Ecto neural progenitor cell (in vitro differentiated cells): ENCODE data around the gene MATN1.
A peak's percentile ranks its signal among the peaks of the same experiment; 100 is the strongest.

Experiments used
- DNase-seq: peaks from one replicate; pipeline ENCODE4 v3.0.0-alpha.2; 2018; ENCODE audit warnings: low spot score

The MATN1 gene

DNA sequence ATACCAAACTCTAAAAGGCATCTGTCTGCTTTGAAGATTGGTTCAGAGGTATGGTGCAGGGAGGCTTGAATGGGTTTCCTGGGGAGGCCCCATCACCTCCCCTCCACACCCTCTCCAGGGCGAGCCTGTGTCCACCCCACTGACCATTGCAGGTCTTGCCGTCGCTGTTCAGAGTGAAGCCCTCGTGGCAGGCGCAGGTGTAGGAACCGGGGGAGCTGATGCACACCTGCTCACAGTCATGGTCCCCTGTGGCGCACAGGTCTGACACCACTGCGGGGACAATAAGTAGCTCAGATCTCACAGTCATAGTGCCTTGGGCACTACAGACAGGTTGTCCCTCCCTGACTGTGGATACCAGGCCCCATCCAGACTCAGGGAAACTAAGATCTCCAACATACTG lies 6.7 kb downstream of the MATN1 start:
- DNase-seq: no peak

GRCh38 chr1:30715886-30716285 lies 7.5 kb downstream of the MATN1 start:
- DNase-seq: no peak

DNA sequence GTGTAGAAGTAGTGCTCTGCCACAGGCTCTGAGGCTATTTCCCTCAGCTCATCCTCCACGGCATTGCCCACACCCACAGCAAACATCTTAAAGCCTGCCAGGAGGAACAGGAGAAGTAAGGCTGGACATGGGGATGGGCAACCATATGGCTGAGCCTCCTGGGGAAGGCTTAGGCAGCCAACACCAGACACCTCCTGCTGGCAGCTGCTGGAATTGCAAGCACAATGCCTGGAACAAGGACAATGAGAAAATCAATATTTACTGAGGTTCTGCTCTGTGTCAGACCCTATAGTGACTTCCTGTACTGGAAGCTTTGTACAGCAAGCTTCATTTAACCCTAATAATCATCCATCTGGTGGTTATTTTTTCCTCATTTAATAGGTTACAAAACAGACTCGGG lies 8.2 kb downstream of the MATN1 start:
- no peak for DNase-seq

DNA sequence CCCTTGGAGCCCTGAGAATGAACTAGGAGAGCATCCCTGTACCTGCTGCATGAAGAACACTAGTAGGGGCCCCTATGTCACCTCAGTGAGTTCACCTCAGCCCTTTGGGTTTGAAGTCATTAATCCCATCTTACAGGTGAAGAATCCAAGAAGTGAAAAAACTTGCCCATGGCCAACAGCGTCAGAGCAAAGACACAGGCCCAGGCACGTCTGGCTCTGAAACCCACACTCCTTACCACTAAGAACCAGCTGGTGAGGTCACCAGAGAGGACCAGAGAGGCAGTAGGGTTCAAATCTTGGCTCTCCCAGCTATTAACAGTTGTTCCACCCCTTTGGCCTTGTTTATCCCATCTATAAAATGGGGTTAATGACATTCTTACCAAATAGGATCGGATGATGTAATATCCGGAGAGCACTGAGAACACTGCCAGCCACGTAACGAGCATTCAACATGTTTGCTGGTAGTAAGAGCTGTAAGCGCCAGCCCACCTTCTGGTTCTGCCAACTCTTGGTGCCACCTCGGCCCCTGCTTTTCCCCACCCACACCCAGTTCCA lies 8.8 kb downstream of the MATN1 start:
- DNase-seq: no peak

DNA sequence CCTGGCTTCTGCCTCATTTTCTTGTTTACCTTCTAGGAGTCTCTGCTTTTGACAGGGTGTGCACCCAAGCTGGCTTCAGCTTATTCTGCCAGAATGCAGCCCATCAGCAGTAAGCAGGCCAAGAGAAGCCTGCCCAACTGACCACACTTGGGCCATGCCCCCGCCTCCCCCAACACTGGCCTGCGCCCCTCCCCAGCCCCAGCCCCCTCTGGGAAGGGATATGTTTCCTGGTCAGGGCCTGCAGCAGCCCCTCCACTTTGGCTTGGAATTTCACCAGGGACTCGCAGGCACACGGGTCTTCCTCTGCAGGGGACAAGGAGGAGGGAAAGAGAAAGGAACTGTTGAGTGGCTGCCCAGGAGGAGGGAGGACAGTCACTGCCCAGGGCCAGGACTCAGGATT lies 9.4 kb downstream of the MATN1 start:
- no peak for DNase-seq

GRCh38 chr1:30713311-30713710 lies 10.1 kb downstream of the MATN1 start:
- no peak for DNase-seq

GRCh38 chr1:30712583-30712982 lies 10.8 kb downstream of the MATN1 start:
- no peak for DNase-seq

GRCh38 chr1:30710407-30710806 lies 13.0 kb downstream of the MATN1 start:
- no peak for DNase-seq

DNA sequence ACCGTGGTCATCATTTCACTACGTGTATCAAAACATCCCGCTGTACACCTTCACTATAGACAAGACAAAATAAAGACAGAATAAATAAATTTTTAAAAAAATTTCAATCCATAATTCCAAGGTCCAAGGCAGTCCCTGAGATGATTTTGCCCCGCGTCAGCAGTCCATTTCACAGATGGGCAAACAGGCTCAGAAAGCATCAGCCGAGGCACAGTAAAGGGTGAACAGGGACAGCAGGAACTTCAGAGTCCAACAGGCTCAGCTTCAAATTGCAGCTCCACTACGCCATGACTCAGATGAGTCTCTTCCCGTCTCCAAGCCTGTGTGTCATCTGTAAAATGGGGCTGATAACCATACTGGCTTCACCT lies 15.0 kb downstream of the MATN1 start:
- no peak for DNase-seq

DNA sequence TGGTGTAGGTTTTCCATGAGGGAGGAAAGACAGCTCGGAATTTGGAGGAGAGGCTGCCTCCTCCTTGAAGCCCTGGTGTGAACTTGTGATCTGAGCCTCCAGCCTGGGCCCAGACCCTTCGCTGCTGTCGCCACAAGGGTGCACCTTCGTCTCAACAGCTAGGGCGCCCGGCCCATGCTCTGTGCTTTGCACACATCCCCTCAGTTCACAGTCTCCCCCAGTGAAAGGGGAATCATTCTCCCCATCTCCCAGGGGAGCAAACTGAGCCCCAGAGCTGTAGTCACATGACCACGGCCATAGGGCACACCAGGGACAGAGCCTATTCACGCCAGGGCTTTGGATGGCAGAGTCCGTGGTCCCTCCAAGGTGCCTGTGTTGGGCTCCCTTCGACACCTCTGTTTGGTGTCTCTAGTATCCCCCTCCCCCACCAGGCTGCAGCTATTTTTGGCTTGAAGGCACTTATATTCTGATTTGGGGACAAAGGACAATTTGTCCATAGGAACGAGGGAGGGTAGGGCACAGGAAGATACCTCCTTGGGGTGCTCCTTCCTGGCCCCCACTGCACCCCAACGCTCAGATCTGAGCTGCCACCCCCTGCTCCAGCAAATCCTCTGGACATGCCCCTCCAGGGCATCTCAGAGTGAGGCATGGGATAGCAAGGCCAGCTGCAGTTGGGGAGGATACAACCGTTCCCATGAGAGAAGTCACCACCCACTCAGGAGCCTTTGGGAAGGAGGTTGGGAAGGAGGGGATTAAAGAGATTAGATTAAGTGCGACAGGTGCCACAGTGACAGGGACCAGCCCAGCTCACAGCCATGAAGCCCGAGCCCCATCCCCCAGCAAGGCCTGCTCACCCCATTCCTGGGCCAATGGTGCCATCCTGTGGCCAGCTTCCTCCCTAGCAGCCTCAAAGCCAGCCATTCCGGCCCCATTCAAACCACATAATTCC lies 15.7 kb downstream of the MATN1 start:
- peak; percentile 90 for DNase-seq

DNA sequence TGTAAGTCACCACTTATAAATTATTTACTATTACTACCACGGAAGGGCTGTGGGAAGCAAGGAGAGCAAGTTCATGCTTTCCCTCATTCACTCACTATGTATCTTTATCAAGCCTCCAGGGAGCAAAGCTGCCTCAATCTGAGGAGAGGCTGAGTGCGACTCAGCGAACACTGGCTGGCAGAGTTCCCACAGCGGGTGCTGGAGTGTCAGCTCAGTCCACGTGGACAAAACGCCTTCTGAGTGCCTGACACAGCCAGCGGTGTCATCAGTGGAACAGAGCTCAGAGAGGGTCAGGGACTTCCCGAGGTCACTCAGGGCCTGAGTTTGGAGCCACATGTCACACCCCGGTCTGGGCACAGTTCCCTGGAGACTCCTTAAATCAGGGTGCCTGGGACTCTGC lies 16.9 kb downstream of the MATN1 start:
- no peak for DNase-seq

GRCh38 chr1:30705698-30706097 lies 17.7 kb downstream of the MATN1 start:
- no peak for DNase-seq

GRCh38 chr1:30704765-30705509 lies 18.4 kb downstream of the MATN1 start:
- no peak for DNase-seq

DNA sequence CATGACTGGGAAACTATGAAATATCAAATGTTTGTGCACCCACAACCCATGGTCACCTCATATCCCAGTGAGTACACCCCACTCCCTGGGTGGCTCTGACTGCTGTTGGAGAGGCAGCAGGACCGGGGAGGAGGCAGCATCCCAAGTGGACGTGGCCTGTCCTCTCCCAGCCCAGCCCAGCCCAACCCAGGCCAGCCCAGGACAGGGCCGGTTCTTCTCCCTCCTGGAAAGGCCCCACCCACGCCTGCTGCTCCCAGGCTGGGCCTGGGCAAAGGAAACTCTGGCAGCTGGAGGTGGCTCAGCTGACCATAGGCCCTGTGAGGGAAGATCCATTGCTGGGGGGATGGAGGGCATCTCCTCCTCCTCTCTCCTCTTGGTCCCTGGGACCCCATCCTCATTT lies 19.1 kb downstream of the MATN1 start:
- DNase-seq: no peak

DNA sequence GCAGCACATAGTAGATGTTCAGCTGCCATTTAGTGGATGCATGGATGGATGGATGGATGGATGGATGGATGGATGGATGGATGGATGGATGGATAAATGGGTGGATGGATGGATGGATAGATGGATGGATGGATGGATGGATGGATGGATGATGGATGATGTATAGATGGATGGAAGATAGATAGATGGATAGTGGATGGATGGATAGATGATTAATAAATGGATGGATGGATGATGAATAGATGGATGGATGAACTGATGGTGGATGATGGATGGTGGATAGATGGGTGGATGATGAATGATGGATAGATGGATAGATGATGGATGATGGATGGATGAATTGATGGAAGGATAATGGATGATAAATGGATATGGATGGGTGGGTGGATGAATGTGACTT lies 20.6 kb downstream of the MATN1 start:
- DNase-seq: no peak

DNA sequence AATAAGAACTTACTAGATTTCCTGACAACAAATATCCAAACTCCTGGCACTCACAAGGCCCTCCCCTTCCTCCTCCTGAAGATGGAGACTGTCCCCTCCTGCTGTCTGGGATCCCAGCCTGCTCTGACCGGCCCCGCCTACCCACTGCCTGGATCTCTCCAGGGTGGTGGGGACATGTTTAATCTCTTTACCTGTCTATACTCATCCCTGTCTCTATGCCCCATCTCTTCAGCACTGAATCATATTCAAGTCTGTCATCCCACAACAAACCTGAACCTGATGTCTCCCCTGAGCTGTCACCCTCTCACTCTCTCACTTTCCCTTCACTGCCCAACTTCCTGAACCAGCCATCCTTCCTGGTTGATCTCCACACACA lies 22.1 kb downstream of the MATN1 start:
- no peak for DNase-seq

- no peak for DNase-seq
Observed at GRCh38 chr1:30700528-30701257, 22.7 kb downstream of the MATN1 start.

DNA sequence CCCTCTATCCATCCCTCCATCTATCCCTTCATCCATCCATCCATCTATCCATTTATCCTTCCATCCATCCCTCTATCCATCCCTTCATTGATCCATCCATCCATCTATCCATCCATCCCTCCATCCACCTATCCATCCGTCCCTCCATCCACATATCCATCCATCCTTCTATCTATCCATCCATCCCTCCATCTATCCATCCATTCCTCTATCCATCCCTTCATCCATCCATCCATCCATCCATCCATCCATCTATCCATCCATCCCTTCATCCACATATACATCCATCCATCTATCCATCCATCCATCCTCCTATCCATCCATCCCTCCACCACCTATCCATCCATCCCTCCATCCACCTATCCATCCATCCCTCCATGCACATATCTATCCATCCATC lies 23.6 kb downstream of the MATN1 start:
- no peak for DNase-seq

GRCh38 chr1:30698401-30698981 lies 24.9 kb downstream of the MATN1 start:
- no peak for DNase-seq

DNA sequence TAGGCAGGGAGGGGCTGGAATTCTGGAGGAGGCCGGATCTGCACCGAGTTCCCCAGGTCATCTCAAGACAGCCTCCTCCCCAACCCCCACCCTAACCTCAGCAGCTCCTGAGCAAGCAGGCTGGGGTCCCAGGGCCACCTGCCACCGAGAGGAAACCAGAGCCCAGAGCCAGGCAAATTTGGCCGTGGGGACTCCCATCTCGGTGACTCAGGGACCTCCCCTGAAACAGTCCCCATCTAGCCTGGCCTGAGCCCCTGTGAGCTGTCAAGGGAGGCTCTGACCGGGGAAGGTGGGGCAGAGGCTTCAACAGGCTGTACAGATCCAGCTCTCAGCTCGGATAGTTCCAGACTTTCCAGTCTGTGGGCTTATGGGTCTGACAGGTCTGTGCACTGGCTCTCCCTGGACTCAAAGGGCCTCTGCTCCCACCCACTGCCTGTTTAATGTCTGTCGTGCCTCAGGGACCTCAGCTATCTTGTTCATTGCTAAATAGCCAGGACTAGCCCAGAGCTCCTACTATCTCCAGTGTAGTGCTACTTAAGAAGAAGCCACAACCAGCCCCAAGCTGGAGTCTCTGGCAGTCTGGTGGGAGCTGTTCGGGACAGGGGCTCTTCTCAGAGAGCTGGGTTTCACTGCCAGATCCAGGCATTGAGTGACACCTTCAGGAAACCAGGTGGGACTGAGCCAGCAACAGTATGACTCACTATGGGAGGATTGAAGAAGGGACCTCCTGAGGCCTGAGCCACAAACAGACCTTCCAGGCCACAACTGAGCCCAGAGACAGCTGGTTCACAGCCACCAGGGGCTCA lies 25.6 kb downstream of the MATN1 start:
- DNase-seq: no peak

GRCh38 chr1:30696831-30697230 lies 26.6 kb downstream of the MATN1 start:
- DNase-seq: no peak
